OCI-LY3 (cell line): ENCODE data around the gene E2F6.

Experiments
- H2AFZ ChIP-seq: fragments of 200-600, 300-600 bp; shearing (Covaris generic); 2 replicates; pipeline ENCODE4 v1.6.0; 2014; ENCODE audit warnings: antibody characterized with exemption, low read depth, low read length
- H3K27ac ChIP-seq: fragments of 200-600, 300-600 bp; sonication (generic); 2 replicates; pipeline ENCODE4 v1.5.1; 2014; ENCODE audit warnings: mild to moderate bottlenecking, low read length, moderate library complexity, mixed read lengths
- H3K27me3 ChIP-seq: fragments of 200-600, 300-600 bp; sonication (generic); 2 replicates; pipeline ENCODE4 v1.6.1; 2014; ENCODE audit warnings: low read depth, low read length, mixed read lengths
- H3K36me3 ChIP-seq: fragments of 200-600, 300-600 bp; sonication (generic); replicated peaks from 2 replicates; pipeline ENCODE3; 2014; ENCODE audit warnings: low read depth, low read length, mixed read lengths
- H3K4me1 ChIP-seq: fragments of 300-600, 200-600 bp; sonication (generic); 2 replicates; pipeline ENCODE4 v1.6.1; 2014; ENCODE audit warnings: low read length, mixed read lengths
- H3K4me2 ChIP-seq: fragments of 200-600, 300-600 bp; sonication (generic); 2 replicates; pipeline ENCODE4 v1.6.1; 2014; ENCODE audit warnings: low read length, mixed read lengths
- H3K4me3 ChIP-seq: fragments of 300-600, 200-600 bp; sonication (generic); 2 replicates; pipeline ENCODE4 v1.5.1; 2014; ENCODE audit warnings: antibody characterized with exemption, mild to moderate bottlenecking, low read length, moderate library complexity
- H3K79me2 ChIP-seq: fragments of 300-600, 200-600 bp; shearing (Covaris generic); 2 replicates; pipeline ENCODE4 v1.6.1; 2014; ENCODE audit warnings: mild to moderate bottlenecking, low read length, mixed read lengths
- H3K9ac ChIP-seq: fragments of 300-600, 200-600 bp; shearing (Covaris generic); 2 replicates; pipeline ENCODE4 v1.6.0; 2014; ENCODE audit warnings: mild to moderate bottlenecking, low read length, moderate library complexity
- H3K9me3 ChIP-seq: fragments of 200-600, 300-600 bp; shearing (Covaris generic); 2 replicates; pipeline ENCODE4 v1.6.1; 2014; ENCODE audit warnings: low read length, mixed read lengths; ENCODE audit not compliant: insufficient read depth
- H4K20me1 ChIP-seq: fragments of 200-600, 300-600 bp; sonication (generic); 2 replicates; pipeline ENCODE4 v1.6.1; 2016; ENCODE audit warnings: low read length, mixed read lengths; ENCODE audit not compliant: insufficient read depth
- EZH2phosphoT487 ChIP-seq: fragments of 200-600 bp; shearing (Covaris generic); IDR thresholded peaks from 2 replicates; pipeline ENCODE4 v1.6.1; 2018; ENCODE audit warnings: antibody characterized with exemption, mixed run types, low read depth
- TF ChIP-seq, protein P1 (sequence below): fragments of 200-600, 300-600 bp; sonication (generic); IDR thresholded peaks from 2 replicates; pipeline ENCODE4 v1.5.1; 2014; ENCODE audit warnings: antibody characterized with exemption, low read length, low read depth

E2F6 gene

DNA sequence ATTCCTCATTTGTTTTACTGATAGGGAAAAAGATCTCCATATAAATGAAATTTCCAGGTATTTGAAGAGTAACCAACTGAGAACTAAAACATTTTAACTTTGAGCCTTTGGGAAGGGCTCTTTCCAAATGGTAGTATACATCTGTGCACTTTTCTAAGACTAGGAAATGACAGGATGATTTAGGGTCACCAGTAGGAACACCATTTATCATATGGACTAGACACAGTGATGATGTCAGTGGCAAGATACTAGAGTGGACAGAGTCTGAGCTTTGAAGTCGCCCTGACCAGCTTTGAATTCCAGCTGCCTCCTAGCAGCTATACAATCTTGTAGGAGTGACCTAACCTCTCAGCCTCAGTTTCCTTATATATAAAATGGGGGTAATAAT is 56.4 kb downstream of the E2F6 start:
- H3K36me3 ChIP-seq: no peaks in the 10 kb centered on the region
- H3K4me3 ChIP-seq: no peak overlapping the region
- H3K9me3 ChIP-seq: no peaks in the 10 kb centered on the region
- H3K27me3 ChIP-seq: no peaks in the 10 kb centered on the region
- TF ChIP-seq, protein P1, sequence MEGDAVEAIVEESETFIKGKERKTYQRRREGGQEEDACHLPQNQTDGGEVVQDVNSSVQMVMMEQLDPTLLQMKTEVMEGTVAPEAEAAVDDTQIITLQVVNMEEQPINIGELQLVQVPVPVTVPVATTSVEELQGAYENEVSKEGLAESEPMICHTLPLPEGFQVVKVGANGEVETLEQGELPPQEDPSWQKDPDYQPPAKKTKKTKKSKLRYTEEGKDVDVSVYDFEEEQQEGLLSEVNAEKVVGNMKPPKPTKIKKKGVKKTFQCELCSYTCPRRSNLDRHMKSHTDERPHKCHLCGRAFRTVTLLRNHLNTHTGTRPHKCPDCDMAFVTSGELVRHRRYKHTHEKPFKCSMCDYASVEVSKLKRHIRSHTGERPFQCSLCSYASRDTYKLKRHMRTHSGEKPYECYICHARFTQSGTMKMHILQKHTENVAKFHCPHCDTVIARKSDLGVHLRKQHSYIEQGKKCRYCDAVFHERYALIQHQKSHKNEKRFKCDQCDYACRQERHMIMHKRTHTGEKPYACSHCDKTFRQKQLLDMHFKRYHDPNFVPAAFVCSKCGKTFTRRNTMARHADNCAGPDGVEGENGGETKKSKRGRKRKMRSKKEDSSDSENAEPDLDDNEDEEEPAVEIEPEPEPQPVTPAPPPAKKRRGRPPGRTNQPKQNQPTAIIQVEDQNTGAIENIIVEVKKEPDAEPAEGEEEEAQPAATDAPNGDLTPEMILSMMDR: no peak
- TF ChIP-seq EZH2phosphoT487: no peak
- no peak overlapping the region for H3K9ac ChIP-seq
- H3K27ac ChIP-seq: no peak overlapping the region
- H2AFZ ChIP-seq: no peak overlapping the region
- peaks cover 7% of the 10 kb centered on the region for H3K4me1 ChIP-seq
- no peaks in the 10 kb centered on the region for H3K79me2 ChIP-seq
- no peak overlapping the region for H3K4me2 ChIP-seq
- H4K20me1 ChIP-seq: no peaks in the 10 kb centered on the region

DNA sequence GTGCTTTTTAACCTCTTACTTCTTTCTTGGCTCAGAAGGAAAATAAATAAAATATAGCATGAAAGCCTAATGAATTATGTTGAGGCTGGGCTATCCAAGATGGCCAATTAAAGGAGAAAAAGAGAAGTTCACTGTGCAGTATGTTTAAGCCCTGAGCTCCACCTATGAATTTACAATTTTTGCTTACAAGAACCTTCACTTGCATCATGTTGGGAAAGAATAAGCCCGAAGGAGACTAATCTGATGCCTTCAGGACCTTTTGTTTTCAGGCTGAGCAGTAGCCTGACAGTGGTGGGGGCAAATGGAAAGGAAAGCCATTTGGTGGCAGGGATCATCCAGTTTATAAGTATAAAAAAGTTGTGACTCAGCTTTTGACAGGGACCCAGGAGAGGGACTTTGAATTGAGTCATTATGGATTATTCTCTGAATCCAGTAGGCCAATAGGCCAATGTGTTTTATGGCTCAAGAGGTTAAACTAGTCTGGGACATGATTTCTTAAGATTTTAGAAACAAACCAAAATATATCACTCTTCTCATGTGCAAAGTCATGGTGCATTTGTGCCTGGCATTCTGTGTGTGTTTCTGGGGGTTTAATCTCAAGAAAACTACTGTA is 56.9 kb downstream of the E2F6 start:
- Histone ChIP-seq H3K27ac (no peak overlapping the region), H3K4me2 (no peak overlapping the region), H2AFZ (no peak overlapping the region), H4K20me1 (no peaks in the 10 kb centered on the region), H3K27me3 (no peaks in the 10 kb centered on the region), H3K9ac (no peak overlapping the region), H3K79me2 (no peaks in the 10 kb centered on the region), H3K4me1 (peaks cover 7% of the 10 kb centered on the region), H3K36me3 (no peaks in the 10 kb centered on the region), H3K4me3 (no peak overlapping the region), H3K9me3 (no peaks in the 10 kb centered on the region)
- TF ChIP-seq EZH2phosphoT487: no peak
- TF ChIP-seq, protein P1: no peak

DNA sequence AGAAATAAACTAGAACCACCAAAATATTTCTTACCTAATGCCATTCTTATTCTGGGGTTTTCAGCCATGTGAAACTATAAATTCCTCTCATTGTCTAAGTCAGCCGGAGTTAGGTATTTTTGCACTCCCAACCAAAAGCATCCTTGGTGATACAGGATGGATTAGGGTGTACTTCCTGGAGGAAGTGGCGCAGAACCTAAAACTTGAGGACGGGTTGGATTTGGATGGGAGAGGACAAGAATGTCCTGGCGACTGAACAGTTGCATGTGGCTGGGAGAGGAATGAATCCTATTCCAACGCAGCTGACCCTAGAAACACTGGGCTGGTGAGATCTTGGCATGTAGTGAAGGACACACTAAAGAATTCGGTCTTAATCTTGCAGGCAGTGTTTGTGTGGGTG is 58.5 kb downstream of the E2F6 start:
- H3K27ac ChIP-seq: no peak overlapping the region
- H3K79me2 ChIP-seq: no peaks in the 10 kb centered on the region
- no peaks in the 10 kb centered on the region for H4K20me1 ChIP-seq
- H3K27me3 ChIP-seq: no peaks in the 10 kb centered on the region
- TF ChIP-seq EZH2phosphoT487: no peak
- TF ChIP-seq, protein P1: no peak
- H3K36me3 ChIP-seq: no peaks in the 10 kb centered on the region
- no peaks in the 10 kb centered on the region for H3K9me3 ChIP-seq
- H3K4me2 ChIP-seq: no peak overlapping the region
- H3K9ac ChIP-seq: no peak overlapping the region
- H2AFZ ChIP-seq: no peak overlapping the region
- no peak overlapping the region for H3K4me3 ChIP-seq
- H3K4me1 ChIP-seq: peaks cover 7% of the 10 kb centered on the region

DNA sequence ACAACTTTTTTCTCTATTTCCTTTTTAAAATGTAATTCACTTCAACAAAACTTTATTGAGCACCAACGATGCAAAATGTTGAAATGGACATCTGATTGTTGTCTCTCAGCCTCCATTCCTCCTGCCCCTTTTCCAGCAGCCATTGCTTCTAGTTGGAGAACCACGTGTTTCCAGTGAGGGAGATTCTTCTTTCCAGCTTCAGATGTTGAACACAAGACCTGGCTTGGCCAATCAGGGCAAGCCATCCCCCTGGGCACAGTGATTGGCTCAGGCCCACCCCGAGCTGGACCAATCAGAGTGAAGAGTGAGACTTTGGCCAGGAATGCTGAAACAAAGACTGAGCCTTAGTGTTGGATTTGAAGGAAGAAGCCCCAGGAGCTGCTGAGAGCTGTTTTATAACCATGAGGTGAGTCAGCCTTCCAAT is 59.0 kb downstream of the E2F6 start:
- H3K4me1 ChIP-seq: peaks cover 7% of the 10 kb centered on the region
- TF ChIP-seq, protein P1: no peak
- TF ChIP-seq EZH2phosphoT487: no peak
- H3K9ac ChIP-seq: no peak overlapping the region
- no peaks in the 10 kb centered on the region for H3K27me3 ChIP-seq
- no peaks in the 10 kb centered on the region for H3K79me2 ChIP-seq
- no peaks in the 10 kb centered on the region for H3K9me3 ChIP-seq
- no peak overlapping the region for H3K4me2 ChIP-seq
- no peak overlapping the region for H3K4me3 ChIP-seq
- H3K27ac ChIP-seq: no peak overlapping the region
- H4K20me1 ChIP-seq: no peaks in the 10 kb centered on the region
- no peaks in the 10 kb centered on the region for H3K36me3 ChIP-seq
- no peak overlapping the region for H2AFZ ChIP-seq
